Liver (tissue), 9 donors: ENCODE data around the gene HID1. TPM values are rescaled to one million over a fixed set of nuclear protein-coding genes. Genes with fewer than 3 reads are reported as not detected.
"Not testable (repeated sequence)": the region's sequence is repeated elsewhere in the genome, so short reads cannot be mapped to it uniquely, and the experiment has no call there.

Source experiments
- DNase-seq: peaks from one replicate; pipeline ENCODE4 v3.0.0-alpha.2; 2017; ENCODE audit warnings: low spot score
- H3K27ac ChIP-seq, 2 donors: one replicate each; pipeline ENCODE4 v1.7.0; 2013; ENCODE audit warnings: inconsistent platforms in 2 of 2, low read length in 2 of 2, control low read depth in 1 of 2, low read depth in 1 of 2, mild to moderate bottlenecking in 1 of 2
- H3K27me3 ChIP-seq, 4 donors: one replicate each; pipeline versions ENCODE4 v1.6.1 to v1.7.0; 2013; ENCODE audit warnings: low read length in 3 of 4, inconsistent platforms in 1 of 4, mild to moderate bottlenecking in 1 of 4, moderate library complexity in 1 of 4; ENCODE audit not compliant: control insufficient read depth in 4 of 4, insufficient read depth in 4 of 4
- H3K36me3 ChIP-seq, 4 donors: one replicate each; pipeline versions ENCODE4 v1.6.1 to v1.7.0; 2013; ENCODE audit warnings: low read length in 3 of 4, mild to moderate bottlenecking in 3 of 4, low read depth in 1 of 4, moderate library complexity in 1 of 4; ENCODE audit not compliant: control insufficient read depth in 4 of 4, insufficient read depth in 3 of 4
- H3K4me1 ChIP-seq, 4 donors: one replicate each; pipeline versions ENCODE4 v1.6.1 to v1.7.0; 2013; ENCODE audit warnings: low read length in 3 of 4, mild to moderate bottlenecking in 3 of 4, moderate library complexity in 1 of 4; ENCODE audit not compliant: control insufficient read depth in 4 of 4, insufficient read depth in 4 of 4
- H3K4me3 ChIP-seq, 3 donors: one replicate each; pipeline versions ENCODE4 v1.6.1 to v1.7.0; 2013; ENCODE audit warnings: low read length in 3 of 3, control low read depth in 1 of 3, low read depth in 1 of 3, mild to moderate bottlenecking in 1 of 3
- H3K9ac ChIP-seq, 2 donors: one replicate each; pipeline ENCODE4 v1.7.0; 2013; ENCODE audit warnings: low read length in 2 of 2, mild to moderate bottlenecking in 2 of 2, moderate library complexity in 2 of 2, control low read depth in 1 of 2, low read depth in 1 of 2
- H3K9me3 ChIP-seq, 4 donors: one replicate each; pipeline versions ENCODE4 v1.6.1 to v1.7.0; 2013; ENCODE audit warnings: low read length in 3 of 4; ENCODE audit not compliant: control insufficient read depth in 4 of 4
- ATF3 ChIP-seq: IDR thresholded peaks from 2 replicates; pipeline ENCODE4 v1.6.1; 2016; ENCODE audit warnings: antibody characterized with exemption
- CTCF ChIP-seq: fragments of 150-350 bp; IDR thresholded peaks from 2 replicates; pipeline ENCODE4 v1.5.1; 2017; ENCODE audit warnings: improper control_type of control experiment, low read depth, low read length; ENCODE audit not compliant: missing input control
- FOXA2 ChIP-seq: IDR thresholded peaks from 2 replicates; pipeline ENCODE4 v1.6.1; 2016; ENCODE audit warnings: antibody characterized with exemption
- GABPA ChIP-seq, 2 donors: IDR thresholded peaks in 1 of 2; conservative IDR thresholded peaks in 1 of 2; 2 replicates each; pipeline ENCODE4 v1.6.1; 2016; ENCODE audit warnings: antibody characterized with exemption in 2 of 2, mild to moderate bottlenecking in 1 of 2, moderate library complexity in 1 of 2
- HNF4A ChIP-seq, 2 donors: conservative IDR thresholded peaks; 2 replicates each; pipeline ENCODE4 v1.6.1; 2016; ENCODE audit warnings: antibody characterized with exemption in 2 of 2, mild to moderate bottlenecking in 2 of 2
- MAX ChIP-seq: IDR thresholded peaks from 2 replicates; pipeline ENCODE4 v1.6.1; 2016; ENCODE audit warnings: antibody characterized with exemption
- NR2F2 ChIP-seq: IDR thresholded peaks from 2 replicates; pipeline ENCODE4 v1.6.1; 2016; ENCODE audit warnings: antibody characterized with exemption
- REST ChIP-seq: IDR thresholded peaks from 2 replicates; pipeline ENCODE4 v1.6.1; 2016; ENCODE audit warnings: antibody characterized with exemption, mild to moderate bottlenecking
- RXRA ChIP-seq, 2 donors: IDR thresholded peaks; 2 replicates each; pipeline ENCODE4 v1.6.1; 2017 to 2018; ENCODE audit warnings: antibody characterized with exemption in 2 of 2, mild to moderate bottlenecking in 1 of 2
- TAF1 ChIP-seq: conservative IDR thresholded peaks from 2 replicates; pipeline ENCODE4 v1.6.1; 2016; ENCODE audit warnings: antibody characterized with exemption, mild to moderate bottlenecking
- YY1 ChIP-seq: IDR thresholded peaks from 2 replicates; pipeline ENCODE4 v1.6.1; 2016; ENCODE audit warnings: antibody characterized with exemption, mild to moderate bottlenecking
- WGBS: extraction: QIAGEN DNeasy Blood & Tissue Kit; methylation state at CpG from one replicate; pipeline ENCODE4 v1.1.7; 2013; 5-methylcytosine and 5-hydroxymethylcytosine counted together
- polyA plus RNA-seq, 2 donors: library from polyadenylated mRNA; stranded (reverse) in 1 of 2; unstranded in 1 of 2; fragments of 200-250 nt in 1 of 2; fragments of >200 nt in 1 of 2; fragmentation: Nextera tagmentation in 1 of 2; extraction: Ambion mirVana in 1 of 2; gene quantifications; one replicate each; pipeline versions ENCODE4 v1.2.1 to v1.2.3, GENCODE V29; 2013 to 2015
- total RNA-seq, 2 donors: library from RNA; depleted of rRNA; stranded (reverse); fragments of >200 nt; gene quantifications; one replicate each; pipeline ENCODE4 v1.2.3, GENCODE V29; 2014
- donor health status: healthy.
- donor health status: healthy.
- donor health status: healthy.
- donor health status: healthy.
- donor health status: healthy.

HID1 gene
- total and polyA plus RNA-seq, 4 donors, result 2.7 to 6.2 (median 3.7) TPM

GRCh38 chr17:74907012-74907411, 65.5 kb downstream of the HID1 start:
- Histone ChIP-seq H3K4me1 (no peaks in the 10 kb centered on the region), H3K4me3 (no peak overlapping the region), H3K9ac (no peak overlapping the region), H3K36me3 (no peaks in the 10 kb centered on the region), H3K27me3 (peaks cover 0 to 3% (median under 1%) of the 10 kb centered on the region in 4 donors), H3K9me3 (no peaks in the 10 kb centered on the region), H3K27ac (no peak overlapping the region)
- no peak for DNase-seq
- WGBS, result 94% methylated on average over 34 of the region's 34 CpGs
- TF ChIP-seq YY1 (no peak), RXRA (IDR thresholded peaks at IDR 0.05) (no peak), HNF4A (conservative IDR thresholded peaks at IDR 0.05) (no peak), FOXA2 (no peak), REST (no peak), TAF1 (no peak), CTCF (no peak), NR2F2 (no peak), MAX (no peak), GABPA (IDR thresholded peaks at IDR 0.05 in 1 of 2, conservative IDR thresholded peaks at IDR 0.05 in 1 of 2) (no peak), ATF3 (no peak)

GRCh38 chr17:74906214-74906793, 66.3 kb downstream of the HID1 start:
- DNase-seq, H3K9ac ChIP-seq, H3K4me3 ChIP-seq, H3K27me3 ChIP-seq, H3K9me3 ChIP-seq, H3K4me1 ChIP-seq, H3K27ac ChIP-seq, H3K36me3 ChIP-seq: not testable (repeated sequence)
- 73% methylated on average over 6 of the region's 6 CpGs for WGBS
